SIG-M5 (cell line): ENCODE data around the gene ZNF646.

ENCODE experiments used
- DNase-seq: peaks from one replicate; lab custom pipeline; 2025; lab: John Stamatoyannopoulos, UW

The ZNF646 gene

DNA sequence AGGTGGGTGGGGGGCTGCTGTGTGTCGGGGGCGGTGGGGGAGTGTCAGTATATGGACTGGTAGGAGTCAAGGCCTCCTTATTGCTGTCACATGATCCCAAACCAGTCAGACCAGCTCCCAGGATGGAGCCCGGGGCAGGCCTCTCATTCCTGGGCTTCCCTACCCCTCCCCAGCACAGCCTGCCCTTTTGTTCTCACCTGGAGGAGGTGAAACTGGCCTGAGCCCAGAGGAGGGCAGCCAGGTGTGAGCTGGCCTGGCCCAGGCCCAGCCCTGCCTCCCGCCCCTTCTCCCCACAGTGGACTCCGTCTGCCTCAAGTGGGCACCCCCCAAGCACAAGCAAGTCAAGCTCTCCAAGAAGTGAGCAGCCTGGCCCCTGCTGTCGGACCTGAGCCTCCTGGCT lies 56.7 kb downstream of the ZNF646 start:
- no peak for DNase-seq

DNA sequence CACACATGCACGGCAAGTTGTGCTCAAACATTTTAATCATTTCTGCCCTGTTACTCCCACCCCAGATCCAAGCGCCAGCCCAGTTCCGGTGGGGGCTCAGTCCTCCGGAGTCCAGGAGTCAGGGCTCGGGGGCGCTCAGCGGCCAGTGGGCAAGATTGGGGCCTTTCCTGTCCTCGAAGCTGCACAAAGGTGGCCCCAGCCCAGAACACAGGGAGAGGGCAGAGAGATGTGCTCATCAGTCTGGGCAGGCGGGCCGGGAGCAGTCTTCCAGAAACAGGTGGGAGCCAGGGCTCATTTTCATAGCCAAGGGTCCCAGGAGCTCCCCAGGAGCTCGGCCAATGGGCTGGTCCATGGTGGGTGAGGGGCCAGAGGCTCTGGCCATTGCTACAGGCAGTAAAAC lies 57.2 kb downstream of the ZNF646 start:
- DNase-seq, result no peak

DNA sequence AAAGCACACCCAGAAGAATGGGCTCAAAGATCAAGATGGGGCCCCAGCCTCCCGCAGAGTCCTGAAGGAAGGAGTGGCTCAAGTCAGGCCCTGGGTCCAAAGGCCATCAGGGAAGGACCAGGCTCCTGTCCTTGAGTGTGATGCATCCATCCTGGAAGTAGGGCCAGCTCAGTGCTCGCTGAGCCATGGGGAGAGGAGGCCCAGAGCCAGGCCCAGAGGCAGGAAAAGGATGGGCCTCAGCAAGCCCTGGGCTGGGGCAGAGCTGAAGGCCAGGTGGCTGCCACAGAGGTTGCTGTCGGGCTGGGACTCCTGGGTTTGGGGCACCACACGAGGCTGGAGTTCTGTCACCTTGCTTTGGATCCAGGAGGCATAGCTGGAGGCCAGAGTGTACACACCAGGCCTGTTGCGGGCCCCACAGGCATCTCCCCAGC lies 57.6 kb downstream of the ZNF646 start:
- no peak for DNase-seq

DNA sequence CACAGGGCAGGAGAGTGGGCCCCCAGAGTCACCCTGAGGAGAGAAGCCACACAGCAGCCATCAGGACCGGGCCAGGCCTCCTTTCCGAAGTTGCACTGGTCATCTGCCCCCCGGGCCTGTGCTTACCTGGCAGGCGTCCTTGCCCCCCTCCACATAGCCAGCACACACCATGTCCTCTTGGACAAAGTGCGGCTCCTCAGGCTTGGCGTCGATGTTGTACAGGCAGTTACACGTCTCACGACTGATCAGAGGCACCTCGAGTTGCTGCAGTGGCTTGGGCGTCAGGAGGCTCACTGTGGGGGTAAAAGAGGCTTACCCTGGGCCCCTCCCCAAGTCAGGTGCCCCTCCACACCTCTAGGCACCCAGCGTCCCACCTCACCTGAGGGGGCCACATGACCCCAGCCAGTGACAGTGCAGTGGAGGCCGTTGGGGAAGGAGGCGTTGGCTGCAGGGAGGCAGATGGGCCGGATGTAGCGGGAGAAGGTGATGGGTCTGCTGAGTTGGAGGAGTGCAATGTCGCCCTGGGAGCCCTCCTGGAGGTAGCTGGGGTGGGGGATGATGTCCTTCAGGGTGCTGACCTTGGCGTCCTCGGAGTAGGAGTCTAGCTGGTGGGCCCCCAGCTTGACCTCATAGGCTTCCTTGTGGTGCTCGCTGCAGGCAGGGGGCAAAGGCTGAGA lies 58.2 kb downstream of the ZNF646 start:
- DNase-seq, result no peak

DNA sequence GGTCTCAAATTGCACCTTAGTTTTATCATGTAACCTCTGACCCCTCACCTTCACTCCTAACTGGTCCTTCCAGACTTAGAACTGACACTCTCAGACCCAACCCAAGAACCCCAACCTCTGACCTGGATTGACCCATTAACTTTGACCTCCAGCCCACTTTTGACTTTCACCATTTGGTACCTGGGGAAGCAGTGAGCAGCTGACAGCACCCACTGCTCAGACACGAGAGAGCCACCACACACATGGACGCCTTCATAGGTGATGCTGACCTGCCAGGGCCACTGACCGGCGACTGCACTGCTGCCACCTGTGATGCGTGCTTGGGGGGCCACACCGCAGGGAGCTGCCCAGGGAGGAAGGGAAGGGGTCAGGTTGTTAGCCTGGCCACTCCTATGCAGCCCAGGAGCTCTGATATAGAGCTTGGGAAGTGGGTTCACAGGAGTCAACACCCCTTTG lies 58.9 kb downstream of the ZNF646 start:
- no peak for DNase-seq
